T-helper 1 cell treated with Interleukin-12 subunit alpha and Interleukin-12 subunit beta and Interleukin-4 antibody, amounts not matched to agents 30 ng/mL and 1 ng/mL, for 36 hours (primary cell): ENCODE results near the gene RIMBP3C. TPM values are rescaled to one million over a fixed set of nuclear protein-coding genes. Genes with fewer than 3 reads are reported as not detected.
"Not testable (repeated sequence)": the region's sequence is repeated elsewhere in the genome, so short reads cannot be mapped to it uniquely, and the experiment has no call there.

Experiments
- intact Hi-C: fragments of 100-400 bp; cut with micrococcal nuclease; formaldehyde crosslinking; loops from one replicate; pipeline ENCODE4 v1.15.1; 2024
- total RNA-seq: library from RNA; stranded (reverse); gene quantifications from 2 replicates; pipeline ENCODE4 v1.2.3, GENCODE V29; 2022

The RIMBP3C gene
- total RNA-seq, 1 donor from 2014 or later = 0.47 TPM

- intact Hi-C loops = not testable (repeated sequence)
Observed at GRCh38 chr22:21532863-21533648, 18.2 kb downstream of the RIMBP3C start.

- intact Hi-C loops = not testable (repeated sequence)
Observed at GRCh38 chr22:21531525-21531924, 19.7 kb downstream of the RIMBP3C start.

- intact Hi-C loops = not testable (repeated sequence)
Observed at GRCh38 chr22:21526705-21527500, 24.4 kb downstream of the RIMBP3C start.

- intact Hi-C loops = not testable (repeated sequence)
Observed at GRCh38 chr22:21516970-21517764, 34.1 kb downstream of the RIMBP3C start.

- intact Hi-C loops = not testable (repeated sequence)
Observed at GRCh38 chr22:21516522-21516921, 34.7 kb downstream of the RIMBP3C start.

- intact Hi-C loops = not testable (repeated sequence)
Observed at GRCh38 chr22:21515234-21515633, 36.0 kb downstream of the RIMBP3C start.

GRCh38 chr22:21514117-21514516 is 37.1 kb downstream of the RIMBP3C start:
- intact Hi-C loops = not testable (repeated sequence)

GRCh38 chr22:21512022-21512421 is 39.2 kb downstream of the RIMBP3C start:
- intact Hi-C loops = not testable (repeated sequence)

- intact Hi-C loops = not testable (repeated sequence)
Observed at GRCh38 chr22:21510397-21510796, 40.9 kb downstream of the RIMBP3C start.

GRCh38 chr22:21499623-21500506 is 51.4 kb downstream of the RIMBP3C start:
- intact Hi-C loops = not testable (repeated sequence)

- intact Hi-C loops = not testable (repeated sequence)
Observed at GRCh38 chr22:21498489-21498888, 52.8 kb downstream of the RIMBP3C start.

GRCh38 chr22:21497984-21498383 is 53.3 kb downstream of the RIMBP3C start:
- intact Hi-C loops = not testable (repeated sequence)

Other genes with a start within 250 kb of the RIMBP3C start
- gene RIMBP3B, start 167.7 kb downstream of the RIMBP3C start, total RNA-seq = 0.07 and 0.22 TPM in 2 replicates
- gene HIC2, start 134.1 kb downstream of the RIMBP3C start, total RNA-seq = 4.5 and 5.0 TPM in 2 replicates
- gene TMEM191C, start 84.1 kb downstream of the RIMBP3C start, total RNA-seq = 0.59 and 1.7 TPM in 2 replicates
- 60.7 and 63.1 TPM in 2 replicates for gene UBE2L3, start 16.3 kb upstream of the RIMBP3C start, total RNA-seq
- 34.8 and 35.0 TPM in 2 replicates for gene YDJC, start 78.6 kb upstream of the RIMBP3C start, total RNA-seq
- 0.61 and 0.81 TPM in 2 replicates for gene CCDC116, start 81.3 kb upstream of the RIMBP3C start, total RNA-seq
- gene SDF2L1, start 90.8 kb upstream of the RIMBP3C start, total RNA-seq = 117 and 120 TPM in 2 replicates
- 69.9 and 72.5 TPM in 2 replicates for gene PPIL2, start 114.6 kb upstream of the RIMBP3C start, total RNA-seq
- gene YPEL1, start 184.3 kb upstream of the RIMBP3C start, total RNA-seq = 7.3 and 7.9 TPM in 2 replicates